GM18907 (cell line): ENCODE data around the gene NFATC1.

ENCODE experiments used
- ATAC-seq: cut with Tn5 transposase; IDR thresholded peaks from one replicate; pipeline ENCODE4 v1.9.1; 2021; ENCODE audit warnings: mild to moderate bottlenecking, moderate library complexity; ENCODE audit not compliant: unreplicated experiment

NFATC1 gene

GRCh38 chr18:79547413-79548076 is 151.8 kb downstream of the NFATC1 start:
- ATAC-seq = no peak

GRCh38 chr18:79548077-79548450 is 152.3 kb downstream of the NFATC1 start:
- no peak for ATAC-seq

DNA sequence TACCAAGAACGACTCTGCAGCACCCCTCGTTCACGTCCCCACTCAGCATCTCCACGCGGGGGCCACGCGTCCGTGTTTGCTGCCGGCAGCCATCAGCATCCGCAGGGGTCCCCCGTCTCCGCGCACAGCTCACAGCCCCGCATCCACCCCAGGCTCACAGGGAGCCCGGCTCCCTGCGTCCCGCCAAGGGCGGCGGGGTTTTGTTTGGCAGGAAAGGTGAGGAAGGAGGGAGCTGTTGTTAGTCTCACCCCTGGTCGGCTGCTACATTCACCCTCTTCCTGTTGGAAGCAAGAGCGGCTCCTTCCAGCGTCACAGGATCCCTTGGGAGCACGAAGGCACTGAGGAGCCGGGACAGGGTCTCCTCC is 152.9 kb downstream of the NFATC1 start:
- no peak for ATAC-seq

- ATAC-seq = no peak
Measured at GRCh38 chr18:79548986-79549637, 153.4 kb downstream of the NFATC1 start.

- ATAC-seq = no peak
Measured at GRCh38 chr18:79549638-79550000, 153.9 kb downstream of the NFATC1 start.

DNA sequence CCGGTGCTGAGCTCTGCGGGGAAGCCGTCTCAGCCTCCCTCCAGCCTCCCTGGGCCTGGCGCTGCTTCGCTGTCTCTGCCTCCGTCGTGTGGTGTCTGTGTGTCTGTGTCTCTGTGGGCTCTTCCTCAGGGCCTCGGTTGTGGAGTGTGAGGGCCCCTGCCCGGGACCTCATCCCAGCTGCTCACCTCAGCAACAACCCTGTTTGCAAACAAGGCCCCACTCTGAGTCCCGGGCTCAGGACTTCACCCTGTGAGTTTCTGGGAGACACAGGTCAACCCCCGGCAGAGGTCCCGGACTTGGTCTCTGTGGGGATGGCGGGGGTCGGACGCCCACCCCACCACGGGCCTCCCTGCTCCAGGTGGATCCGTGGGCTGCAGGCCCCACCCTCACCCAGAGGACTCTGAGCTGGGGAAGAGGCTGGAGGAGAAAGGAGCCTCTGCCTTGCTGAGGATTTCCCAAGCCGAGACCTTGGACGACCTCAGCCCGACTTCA is 156.5 kb downstream of the NFATC1 start:
- ATAC-seq = no peak

DNA sequence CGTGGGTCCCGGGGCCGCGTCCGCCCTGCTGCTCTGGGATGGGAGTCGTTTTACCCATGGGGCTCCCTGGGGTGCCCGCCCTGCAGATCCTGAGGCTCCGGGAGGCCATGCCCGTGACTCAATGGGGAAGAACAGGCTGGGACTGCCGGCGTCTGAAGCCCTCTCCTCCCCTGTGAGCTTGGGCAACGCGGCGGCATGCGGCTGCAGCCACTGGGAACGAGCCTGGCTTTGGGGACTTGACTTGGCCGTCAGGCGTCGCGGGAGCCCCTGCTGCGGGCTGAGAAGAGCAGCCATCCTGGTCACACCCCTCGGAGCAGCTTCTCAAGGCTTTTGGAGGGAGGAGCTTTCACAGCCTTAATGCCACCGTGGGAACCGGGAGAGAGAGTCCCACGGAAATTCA is 157.0 kb downstream of the NFATC1 start:
- ATAC-seq = no peak

GRCh38 chr18:79553154-79553553 is 157.4 kb downstream of the NFATC1 start:
- ATAC-seq = no peak

GRCh38 chr18:79553696-79554095 is 158.0 kb downstream of the NFATC1 start:
- ATAC-seq = no peak

DNA sequence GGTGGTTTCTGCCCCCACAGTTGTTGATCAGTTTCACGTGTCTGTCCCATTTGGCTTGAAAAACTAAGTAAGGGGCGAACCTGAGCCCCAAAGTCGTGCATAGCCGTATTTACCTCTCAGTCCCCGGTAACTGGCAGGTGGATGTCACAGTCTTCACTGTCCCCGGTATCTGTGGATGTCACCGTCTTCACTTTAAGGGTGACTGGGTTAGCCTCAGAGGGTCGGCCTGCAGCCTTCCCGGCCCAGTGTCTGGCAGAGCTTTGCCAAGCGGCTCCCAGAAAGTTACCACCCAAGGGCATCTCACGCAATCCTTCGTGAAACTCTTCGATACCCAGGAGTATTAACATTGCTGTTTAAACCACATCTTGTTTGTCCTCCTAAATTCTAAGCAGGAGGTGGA is 158.6 kb downstream of the NFATC1 start:
- ATAC-seq = no peak

- no peak for ATAC-seq
Measured at GRCh38 chr18:79554945-79555645, 159.4 kb downstream of the NFATC1 start.

DNA sequence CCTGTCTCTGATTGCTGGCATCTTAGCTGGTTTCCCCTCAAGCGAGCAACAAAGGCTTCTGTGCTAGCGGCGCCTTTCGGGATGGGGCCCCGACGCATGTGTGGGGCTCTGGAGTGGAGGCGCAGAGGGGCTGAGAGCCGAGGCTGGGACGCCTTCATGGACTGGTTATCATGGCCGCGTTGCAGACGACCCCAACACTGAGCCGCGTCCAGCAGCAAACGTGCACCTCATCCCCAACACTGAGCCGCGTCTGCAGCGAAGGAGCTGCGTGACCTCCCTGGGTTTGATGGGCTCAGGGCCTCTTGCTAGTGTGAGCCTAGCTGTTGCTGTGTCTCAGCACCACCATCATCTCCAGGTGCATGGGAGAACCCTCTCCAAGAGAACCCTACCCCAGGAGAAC is 160.2 kb downstream of the NFATC1 start:
- no peak for ATAC-seq

DNA sequence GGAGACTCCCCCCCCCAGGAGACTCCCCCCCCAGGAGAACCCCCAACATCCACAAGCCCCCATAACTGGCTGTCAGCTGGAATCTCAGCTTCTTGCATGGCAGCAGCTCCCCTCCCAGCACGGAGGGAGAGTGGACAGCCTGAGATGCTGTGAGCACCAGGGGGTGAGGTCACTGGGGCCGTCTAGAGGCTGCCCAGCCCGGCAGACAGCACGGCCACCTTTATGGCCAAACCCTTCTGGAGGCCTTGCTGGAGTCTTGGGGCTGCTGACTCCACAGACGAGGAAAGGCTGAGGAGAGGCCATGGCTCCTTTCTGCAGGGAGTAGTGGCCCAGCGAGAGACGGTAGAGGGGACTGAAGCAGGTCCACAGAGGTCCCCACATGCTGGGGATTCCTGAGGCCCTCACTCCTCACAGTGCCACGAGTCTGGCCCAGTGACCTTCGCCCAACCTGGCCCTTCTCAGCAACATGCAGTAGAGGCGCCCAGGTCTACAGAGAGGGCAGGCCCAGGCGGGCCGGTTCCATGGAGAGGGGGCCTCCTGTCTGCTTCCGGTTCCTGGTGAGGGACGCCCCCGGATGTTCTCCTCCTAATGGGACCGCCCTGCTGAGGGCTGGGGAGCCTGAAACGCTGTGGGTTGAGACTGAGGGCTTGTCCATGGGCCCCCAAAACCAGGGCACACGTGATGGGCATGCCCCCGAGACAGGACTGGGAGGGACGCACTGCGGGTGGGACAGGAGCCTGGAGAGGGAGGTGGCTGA is 161.3 kb downstream of the NFATC1 start:
- no peak for ATAC-seq

- ATAC-seq = no peak
Measured at GRCh38 chr18:79558196-79558932, 162.6 kb downstream of the NFATC1 start.

GRCh38 chr18:79558933-79559416 is 163.2 kb downstream of the NFATC1 start:
- ATAC-seq = no peak

DNA sequence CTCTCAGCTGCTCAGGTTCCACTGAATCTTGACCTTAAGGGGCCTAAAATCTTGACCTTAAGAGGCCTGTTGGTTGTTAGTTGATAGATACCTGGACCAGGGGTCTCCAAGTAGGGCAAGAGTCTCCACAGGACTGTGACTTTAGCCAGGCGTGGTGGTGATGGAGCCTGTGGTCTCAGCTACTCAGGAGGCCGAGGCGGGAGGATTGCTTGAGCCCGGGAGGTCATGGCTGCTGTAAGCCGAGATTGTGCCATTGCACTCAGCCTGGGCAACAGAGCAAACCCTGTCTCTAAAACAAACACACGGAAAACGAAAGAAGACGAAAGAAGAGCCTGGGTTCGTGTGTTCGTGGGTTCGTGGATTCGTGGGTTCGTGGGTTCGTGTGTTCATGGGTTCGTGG is 163.7 kb downstream of the NFATC1 start:
- ATAC-seq = no peak

- no peak for ATAC-seq
Measured at GRCh38 chr18:79560042-79560860, 164.5 kb downstream of the NFATC1 start.

GRCh38 chr18:79560861-79561210 is 165.1 kb downstream of the NFATC1 start:
- no peak for ATAC-seq

- no peak for ATAC-seq
Measured at GRCh38 chr18:79563949-79564348, 168.2 kb downstream of the NFATC1 start.

- ATAC-seq = no peak
Measured at GRCh38 chr18:79564441-79564840, 168.7 kb downstream of the NFATC1 start.
